ENCODE measurements around the gene RNASE9. TPM values are rescaled to one million over a fixed set of nuclear protein-coding genes. Genes with fewer than 3 reads are reported as not detected.
A peak's percentile ranks its signal among the peaks of the same experiment; 100 is the strongest.

RNASE9 gene
- total and polyA plus RNA-seq, 9 of the 15 experiments (the other 6 are each of a cell fraction or from before 2014, with no cell fraction given): not detected

DNA sequence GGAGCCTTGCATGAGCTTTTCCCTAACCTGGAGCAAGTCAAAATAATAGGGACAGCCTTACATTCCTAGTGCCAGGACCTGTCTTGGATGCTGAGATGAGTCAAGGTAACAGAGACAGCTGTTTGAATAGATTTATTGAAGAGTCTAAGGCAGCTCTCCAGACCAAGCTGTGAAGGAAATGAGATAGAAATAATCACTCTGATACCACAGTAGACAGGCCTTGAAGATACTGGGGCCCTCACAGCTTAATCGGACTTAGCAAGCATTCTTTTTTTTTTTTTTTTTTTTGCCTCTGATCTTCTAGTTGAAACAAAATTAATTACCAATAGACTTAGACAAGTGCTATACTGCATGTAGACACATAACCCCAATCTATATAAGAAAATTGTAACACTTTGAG lies 3.1 kb upstream of the RNASE9 start:
- in situ Hi-C loops (cut with MboI) (no loop called here), intact Hi-C loops (cut with micrococcal nuclease) (no loop called here)
- FAIRE-seq (no peak), ATAC-seq (no peak), DNase-seq (ENCODE audit: extremely low read depth in 1 of 4, low spot score in 3 of 4) (no peak)
- no peak overlapping the region for H3K4me3 ChIP-seq
- no peaks in the 10 kb centered on the region for H3K27me3 ChIP-seq (ENCODE audit: control insufficient read depth in 2 of 2, insufficient read depth in 2 of 2, low read length in 2 of 2)
- H3K79me2 ChIP-seq (ENCODE audit: control insufficient read depth, insufficient read depth, low read length): no peaks in the 10 kb centered on the region
- no peak overlapping the region for H3K4me2 ChIP-seq (ENCODE audit: insufficient read depth, low read length)
- no peaks in the 10 kb centered on the region for H3K9me3 ChIP-seq (replicated peaks; ENCODE audit: control insufficient read depth, insufficient read depth, low read depth, low read length)
- 0% methylated on average over 1 of the region's 1 CpG for WGBS (ENCODE audit: insufficient coverage, low coverage, missing lambda C conversion rate)
- no peak overlapping the region for H3K9ac ChIP-seq (ENCODE audit: insufficient read depth in 1 of 2, low read depth in 2 of 2, low read length in 2 of 2)
- H4K20me1 ChIP-seq (replicated peaks; ENCODE audit: control insufficient read depth, insufficient read depth, low read length): no peaks in the 10 kb centered on the region
- no peak overlapping the region for H2AFZ ChIP-seq (ENCODE audit: low read depth, low read length)
- H3K4me1 ChIP-seq (replicated peaks in 1 of 2; ENCODE audit: control insufficient read depth in 2 of 2, insufficient read depth in 2 of 2, low read length in 2 of 2): peaks cover 0 to 16% of the 10 kb centered on the region in 2 experiments; a peak in 1 of 5 replicates
- no TSS peak for BruUV-seq (replicated peaks)
- TF ChIP-seq, protein P1, sequence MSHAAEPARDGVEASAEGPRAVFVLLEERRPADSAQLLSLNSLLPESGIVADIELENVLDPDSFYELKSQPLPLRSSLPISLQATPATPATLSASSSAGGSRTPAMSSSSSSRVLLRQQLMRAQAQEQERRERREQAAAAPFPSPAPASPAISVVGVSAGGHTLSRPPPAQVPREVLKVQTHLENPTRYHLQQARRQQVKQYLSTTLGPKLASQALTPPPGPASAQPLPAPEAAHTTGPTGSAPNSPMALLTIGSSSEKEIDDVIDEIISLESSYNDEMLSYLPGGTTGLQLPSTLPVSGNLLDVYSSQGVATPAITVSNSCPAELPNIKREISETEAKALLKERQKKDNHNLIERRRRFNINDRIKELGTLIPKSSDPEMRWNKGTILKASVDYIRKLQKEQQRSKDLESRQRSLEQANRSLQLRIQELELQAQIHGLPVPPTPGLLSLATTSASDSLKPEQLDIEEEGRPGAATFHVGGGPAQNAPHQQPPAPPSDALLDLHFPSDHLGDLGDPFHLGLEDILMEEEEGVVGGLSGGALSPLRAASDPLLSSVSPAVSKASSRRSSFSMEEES (CRISPR knock-in tag; IDR thresholded peaks at IDR 0.05): no peak
- TF ChIP-seq TAL1 (IDR thresholded peaks at IDR 0.05): peak; percentile 24; the same call in 1 of the 2 replicates
- no peak for TF ChIP-seq SETDB1 (IDR thresholded peaks at IDR 0.05; ENCODE audit: low read length)
- no peak for TF ChIP-seq EGR1 (conservative IDR thresholded peaks at IDR 0.05)
- peak; percentile 53 for TF ChIP-seq CBFA2T2 (conservative IDR thresholded peaks at IDR 0.05)
- peak; percentile 72 for TF ChIP-seq CBFA2T3 (IDR thresholded peaks at IDR 0.05)
- peak; percentile 32; the same call in 1 of the 2 replicates for TF ChIP-seq TCF3 (CRISPR knock-in tag; IDR thresholded peaks at IDR 0.05)
- ChIA-PET CTCF (ENCODE audit: low intra/inter-chr PET ratio) (no interaction called here), POLR2A (no interaction called here)
- no peaks in the 10 kb centered on the region for H3K9me1 ChIP-seq (ENCODE audit: control insufficient read depth, insufficient read depth, low read length)
- H3K27ac ChIP-seq (ENCODE audit: extremely low read depth, low read depth, low read length): no peak overlapping the region
- no peaks in the 10 kb centered on the region for H3K36me3 ChIP-seq (ENCODE audit: control insufficient read depth, insufficient read depth, low read length)
